BJ (cell line): ENCODE results near the gene LMLN. TPM values are rescaled to one million over a fixed set of nuclear protein-coding genes. Genes with fewer than 3 reads are reported as not detected.

ENCODE experiments used
- CTCF ChIA-PET: fragments of 350-600 bp; formaldehyde crosslinking; extraction: SDS; loops from one replicate; lab custom pipeline; 2021; ENCODE audit warnings: antibody characterized with exemption, inconsistent platforms; lab: Yijun Ruan, JAX
- POLR2A ChIA-PET: fragments of 300-600 bp; sonication (Branson Sonifier 250); formaldehyde crosslinking; extraction: SDS; loops from one replicate; lab custom pipeline; 2021; ENCODE audit warnings: antibody characterized with exemption; lab: Charles Lee
- DNase-seq: peaks from one replicate; pipeline ENCODE4 v3.0.0-alpha.2; 2011; ENCODE audit warnings: low read depth
- H3K27me3 ChIP-seq: 2 replicates; pipeline ENCODE4 v1.6.0; 2011; ENCODE audit warnings: low read length; ENCODE audit not compliant: control insufficient read depth, insufficient read depth
- H3K36me3 ChIP-seq: 2 replicates; pipeline ENCODE4 v1.5.1; 2011; ENCODE audit warnings: low read length; ENCODE audit not compliant: control insufficient read depth, insufficient read depth
- H3K4me3 ChIP-seq: 2 replicates; pipeline ENCODE4 v1.5.1; 2011; ENCODE audit warnings: low read depth, mild to moderate bottlenecking, control low read depth, low read length
- polyA plus RNA-seq: library from polyadenylated mRNA; depleted of rRNA; stranded (reverse); fragments of >200 nt; gene quantifications from 2 replicates; pipeline ENCODE4 v1.2.3, GENCODE V29; 2011
- TF ChIP-seq, protein P1 (sequence below): IDR thresholded peaks from 2 replicates; pipeline ENCODE4 v1.5.1; 2011; ENCODE audit warnings: low read depth, mild to moderate bottlenecking, control low read depth, inconsistent platforms, low read length, moderate library complexity; ENCODE audit not compliant: insufficient read depth

Gene LMLN
- polyA plus RNA-seq, 1 experiment: 4.5 TPM

DNA sequence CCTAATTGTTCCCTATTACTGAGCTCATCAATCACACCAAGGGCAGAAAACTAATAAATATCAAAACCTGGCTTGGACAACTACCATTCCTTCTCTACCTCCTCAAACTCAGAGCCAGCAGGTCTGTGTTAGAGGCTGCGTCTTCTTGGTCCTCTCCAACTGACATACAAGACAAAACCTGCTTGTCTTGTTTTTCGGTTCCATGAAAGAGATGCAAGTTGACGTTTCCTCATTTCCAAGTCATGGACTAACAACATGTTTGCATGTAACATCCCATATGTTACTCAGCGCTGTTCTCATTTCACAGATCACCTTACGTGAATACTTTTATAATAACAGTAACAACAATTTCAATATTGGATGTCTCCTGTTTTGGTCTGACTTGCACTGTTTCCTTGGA lies 110.9 kb downstream of the LMLN start:
- ChIA-PET POLR2A (no interaction called here), CTCF (interaction anchor here (1.8 kb wide), 1 partner anchor 10 kb away, joined by 10 read pairs; no protein-coding TSS in a partner anchor)
- DNase-seq: no peak

DNA sequence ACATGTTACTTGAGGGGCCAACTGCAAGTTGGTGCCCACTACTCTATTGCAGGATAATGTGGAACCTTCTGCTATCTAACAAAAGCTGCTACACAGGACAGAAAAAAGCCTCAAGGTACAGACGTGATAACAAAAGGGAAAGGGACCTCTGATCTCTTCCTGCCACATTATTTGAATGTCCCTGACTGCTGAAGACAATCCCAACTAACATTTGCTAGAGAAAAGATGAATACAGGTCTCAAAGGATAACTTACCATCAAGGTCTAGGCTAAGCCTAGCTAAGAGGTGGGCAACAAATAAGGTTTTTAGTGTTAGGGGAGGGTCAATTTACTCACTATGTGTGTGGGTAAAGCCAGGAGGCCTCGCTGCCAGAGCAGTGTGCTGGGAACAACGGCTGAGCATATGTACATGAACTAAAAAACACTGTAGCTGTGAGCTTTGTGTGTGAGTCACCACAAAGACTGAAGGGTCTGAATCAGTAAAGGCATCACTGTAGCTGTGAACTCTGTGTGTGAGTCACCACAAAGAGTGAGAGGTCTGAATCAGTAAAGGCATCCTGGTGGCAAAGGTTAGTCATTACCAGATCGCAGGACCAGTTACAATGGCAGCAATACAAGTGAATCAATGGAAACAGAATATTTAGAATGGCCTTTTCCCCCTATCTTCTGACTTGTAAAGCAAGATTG lies 111.7 kb downstream of the LMLN start:
- TF ChIP-seq, protein P1, sequence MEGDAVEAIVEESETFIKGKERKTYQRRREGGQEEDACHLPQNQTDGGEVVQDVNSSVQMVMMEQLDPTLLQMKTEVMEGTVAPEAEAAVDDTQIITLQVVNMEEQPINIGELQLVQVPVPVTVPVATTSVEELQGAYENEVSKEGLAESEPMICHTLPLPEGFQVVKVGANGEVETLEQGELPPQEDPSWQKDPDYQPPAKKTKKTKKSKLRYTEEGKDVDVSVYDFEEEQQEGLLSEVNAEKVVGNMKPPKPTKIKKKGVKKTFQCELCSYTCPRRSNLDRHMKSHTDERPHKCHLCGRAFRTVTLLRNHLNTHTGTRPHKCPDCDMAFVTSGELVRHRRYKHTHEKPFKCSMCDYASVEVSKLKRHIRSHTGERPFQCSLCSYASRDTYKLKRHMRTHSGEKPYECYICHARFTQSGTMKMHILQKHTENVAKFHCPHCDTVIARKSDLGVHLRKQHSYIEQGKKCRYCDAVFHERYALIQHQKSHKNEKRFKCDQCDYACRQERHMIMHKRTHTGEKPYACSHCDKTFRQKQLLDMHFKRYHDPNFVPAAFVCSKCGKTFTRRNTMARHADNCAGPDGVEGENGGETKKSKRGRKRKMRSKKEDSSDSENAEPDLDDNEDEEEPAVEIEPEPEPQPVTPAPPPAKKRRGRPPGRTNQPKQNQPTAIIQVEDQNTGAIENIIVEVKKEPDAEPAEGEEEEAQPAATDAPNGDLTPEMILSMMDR: no peak
- H3K4me3 ChIP-seq: no peak overlapping the region
- H3K36me3 ChIP-seq: no peaks in the 10 kb centered on the region
- ChIA-PET POLR2A (no interaction called here), CTCF (interaction anchor here (1.8 kb wide), 1 partner anchor 9 kb away, joined by 10 read pairs; no protein-coding TSS in a partner anchor)
- DNase-seq: no peak
- H3K27me3 ChIP-seq: peaks cover 1% of the 10 kb centered on the region; the same call in 1 of the 2 replicates

More for the DNA sequence above, 110.9 kb downstream of the LMLN start:
- H3K27me3 ChIP-seq: peaks cover 1% of the 10 kb centered on the region; the same call in 1 of the 2 replicates
- H3K36me3 ChIP-seq: no peaks in the 10 kb centered on the region
- TF ChIP-seq, protein P1: no peak
- H3K4me3 ChIP-seq: no peak overlapping the region

DNA sequence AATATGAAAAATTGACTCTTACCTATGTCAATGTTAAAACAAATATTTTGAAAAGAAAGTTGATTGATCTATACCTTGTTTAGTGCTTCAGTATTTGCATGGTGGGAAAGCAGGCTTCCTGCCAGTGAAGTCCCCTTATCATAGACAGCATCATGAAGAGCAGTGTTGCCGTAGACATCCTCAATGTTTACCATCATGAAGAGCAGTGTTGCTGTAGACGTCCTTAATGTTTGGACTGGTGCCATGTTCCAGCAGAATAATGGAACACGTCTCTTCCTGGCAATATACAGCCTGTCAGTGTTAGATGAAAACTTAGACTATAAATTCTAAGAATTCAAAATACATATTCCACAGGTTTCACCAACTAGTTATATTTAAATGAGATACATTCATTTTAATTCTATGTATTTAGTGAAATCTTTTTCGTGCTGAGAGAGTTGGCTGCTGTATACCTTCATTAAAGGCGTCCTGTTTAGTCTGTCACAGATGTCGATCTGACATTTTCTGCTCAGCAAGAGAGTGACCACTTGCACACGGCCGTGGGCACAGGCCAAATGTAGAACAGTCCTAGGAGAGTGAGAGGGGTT lies 116.8 kb downstream of the LMLN start:
- Histone ChIP-seq H3K27me3 (peaks cover 15% of the 10 kb centered on the region), H3K36me3 (no peaks in the 10 kb centered on the region), H3K4me3 (no peak overlapping the region)
- TF ChIP-seq, protein P1: no peak
- DNase-seq: no peak
- POLR2A ChIA-PET: no interaction called here
- CTCF ChIA-PET: no interaction called here

DNA sequence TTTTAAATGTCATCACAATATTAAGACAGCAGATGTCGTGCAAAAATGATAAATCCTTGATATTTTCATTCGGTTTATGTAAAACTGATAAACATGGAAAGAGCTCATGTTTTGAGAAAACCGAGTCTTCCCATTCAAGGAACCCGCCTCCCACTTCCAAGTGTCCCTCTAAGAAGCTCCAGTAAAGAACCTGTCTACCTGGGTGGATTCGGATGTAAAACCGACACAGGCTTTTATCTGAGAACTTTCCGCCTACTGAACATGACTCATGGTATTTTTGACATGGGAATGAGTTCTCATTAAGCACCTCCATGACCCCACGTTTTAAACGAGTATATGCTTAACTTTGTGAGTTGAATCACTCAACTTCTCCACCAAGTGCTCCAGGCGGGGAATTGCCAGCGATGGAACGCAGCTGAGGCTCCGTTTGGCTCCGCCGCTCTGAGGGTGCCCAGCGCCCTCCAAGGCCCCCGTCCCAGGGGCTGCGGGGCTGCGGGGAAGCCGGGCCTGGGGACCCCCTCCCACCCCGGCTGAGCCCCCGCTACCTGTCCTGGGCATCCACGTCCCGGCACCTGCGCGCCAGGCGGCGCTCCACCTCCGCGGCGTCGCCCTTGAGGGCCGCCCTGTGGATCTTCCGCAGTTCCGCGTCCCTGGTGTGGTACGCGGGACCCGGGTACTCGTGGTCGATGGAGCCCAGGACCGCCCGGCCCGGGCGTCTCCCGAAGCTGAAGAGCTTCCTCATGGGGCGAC lies 119.9 kb downstream of the LMLN start:
- TF ChIP-seq, protein P1: no peak
- ChIA-PET CTCF (interaction anchor here (0.7 to 2.3 kb wide), 13 partner anchors 9 to 174 kb away, joined by 3 to 10 read pairs (median 4); no protein-coding TSS in a partner anchor), POLR2A (no interaction called here)
- Histone ChIP-seq H3K4me3 (peak overlapping the region; percentile 33), H3K36me3 (no peaks in the 10 kb centered on the region), H3K27me3 (peaks cover 13% of the 10 kb centered on the region)
- no peak for DNase-seq
